ENCODE data around the gene ATP10B.
"Not testable (repeated sequence)": the region's sequence is repeated elsewhere in the genome, so short reads cannot be mapped to it uniquely, and the experiment has no call there.

ATP10B gene

GRCh38 chr5:160760008-160760407, 92.0 kb downstream of the ATP10B start:
- in situ Hi-C loops (cut with HindIII; ENCODE audit: low sequenced_read_pairs): no loop called here

- in situ Hi-C loops (cut with HindIII; ENCODE audit: low sequenced_read_pairs): no loop called here
Measured at GRCh38 chr5:160757194-160757593, 94.8 kb downstream of the ATP10B start.

GRCh38 chr5:160750938-160751657, 100.9 kb downstream of the ATP10B start:
- in situ Hi-C loops (cut with HindIII; ENCODE audit: low sequenced_read_pairs): no loop called here

- in situ Hi-C loops (cut with HindIII; ENCODE audit: low sequenced_read_pairs): no loop called here
Measured at GRCh38 chr5:160749682-160750081, 102.3 kb downstream of the ATP10B start.

- in situ Hi-C loops (cut with HindIII; ENCODE audit: low sequenced_read_pairs): no loop called here
Measured at GRCh38 chr5:160749026-160749425, 103.0 kb downstream of the ATP10B start.

- in situ Hi-C loops (cut with HindIII; ENCODE audit: low sequenced_read_pairs): no loop called here
Measured at GRCh38 chr5:160747987-160748386, 104.0 kb downstream of the ATP10B start.

GRCh38 chr5:160747559-160747958, 104.5 kb downstream of the ATP10B start:
- in situ Hi-C loops (cut with HindIII; ENCODE audit: low sequenced_read_pairs): no loop called here

GRCh38 chr5:160744268-160745101, 107.5 kb downstream of the ATP10B start:
- in situ Hi-C loops (cut with HindIII; ENCODE audit: low sequenced_read_pairs): no loop called here

- in situ Hi-C loops (cut with HindIII; ENCODE audit: low sequenced_read_pairs): no loop called here
Measured at GRCh38 chr5:160743027-160743426, 109.0 kb downstream of the ATP10B start.

- in situ Hi-C loops (cut with HindIII; ENCODE audit: low sequenced_read_pairs): no loop called here
Measured at GRCh38 chr5:160742446-160742845, 109.6 kb downstream of the ATP10B start.

GRCh38 chr5:160727296-160727997, 124.6 kb downstream of the ATP10B start:
- in situ Hi-C loops (cut with HindIII; ENCODE audit: low sequenced_read_pairs): no loop called here

GRCh38 chr5:160726721-160727120, 125.3 kb downstream of the ATP10B start:
- in situ Hi-C loops (cut with HindIII; ENCODE audit: low sequenced_read_pairs): no loop called here

- in situ Hi-C loops (cut with HindIII; ENCODE audit: low sequenced_read_pairs): no loop called here
Measured at GRCh38 chr5:160720822-160721221, 131.2 kb downstream of the ATP10B start.

- in situ Hi-C loops (cut with HindIII; ENCODE audit: low sequenced_read_pairs): not testable (repeated sequence)
Measured at GRCh38 chr5:160715508-160715907, 136.5 kb downstream of the ATP10B start.

- in situ Hi-C loops (cut with HindIII; ENCODE audit: low sequenced_read_pairs): no loop called here
Measured at GRCh38 chr5:160703547-160704189, 148.3 kb downstream of the ATP10B start.

- in situ Hi-C loops (cut with HindIII; ENCODE audit: low sequenced_read_pairs): no loop called here
Measured at GRCh38 chr5:160702934-160703333, 149.1 kb downstream of the ATP10B start.

- in situ Hi-C loops (cut with HindIII; ENCODE audit: low sequenced_read_pairs): no loop called here
Measured at GRCh38 chr5:160702311-160702803, 149.7 kb downstream of the ATP10B start.

- in situ Hi-C loops (cut with HindIII; ENCODE audit: low sequenced_read_pairs): no loop called here
Measured at GRCh38 chr5:160701403-160701802, 150.6 kb downstream of the ATP10B start.

- in situ Hi-C loops (cut with HindIII; ENCODE audit: low sequenced_read_pairs): no loop called here
Measured at GRCh38 chr5:160699301-160699700, 152.7 kb downstream of the ATP10B start.

GRCh38 chr5:160697281-160697680, 154.7 kb downstream of the ATP10B start:
- in situ Hi-C loops (cut with HindIII; ENCODE audit: low sequenced_read_pairs): no loop called here

GRCh38 chr5:160694896-160695295, 157.1 kb downstream of the ATP10B start:
- in situ Hi-C loops (cut with HindIII; ENCODE audit: low sequenced_read_pairs): no loop called here
